CD4-positive, alpha-beta T cell (primary cell): Measurements from ENCODE around the gene SEH1L. TPM values are rescaled to one million over a fixed set of nuclear protein-coding genes. Genes with fewer than 3 reads are reported as not detected.

Experiments
- ATAC-seq: fragments of 200-7000 bp; cut with Tn5 transposase; one replicate; pipeline ENCODE4 v1.10.0; 2022; ENCODE audit warnings: mild to moderate bottlenecking; ENCODE audit not compliant: poor library complexity
- CTCF ChIA-PET: fragments of 350-600 bp; sonication (Branson Sonifier 250); formaldehyde crosslinking; loops from one replicate; lab custom pipeline; 2021; ENCODE audit warnings: antibody characterized with exemption, inconsistent platforms; lab: Charles Lee
- POLR2A ChIA-PET: fragments of 350-600 bp; sonication (Branson Sonifier 250); formaldehyde crosslinking; loops from one replicate; lab custom pipeline; 2021; ENCODE audit warnings: antibody characterized with exemption, inconsistent platforms; lab: Charles Lee
- DNase-seq, 14 experiments: peaks; one replicate each; pipeline ENCODE4 v3.0.0-alpha.2; 2013 to 2020; ENCODE audit warnings: mixed read lengths in 2 of 14
- H3K27ac ChIP-seq, 2 donors: one replicate each; pipeline versions ENCODE4 v1.5.1 to v1.7.0; 2013; ENCODE audit warnings: low read length in 2 of 2, low read depth in 1 of 2, mild to moderate bottlenecking in 1 of 2
- H3K27me3 ChIP-seq, 2 experiments: 1 replicate in 1 of 2; 2 replicates in 1 of 2; pipeline versions ENCODE4 v1.6.1 to v1.7.0; 2013; ENCODE audit warnings: low read length in 2 of 2, control low read depth in 1 of 2, mild to moderate bottlenecking in 1 of 2, moderate library complexity in 1 of 2; ENCODE audit not compliant: insufficient read depth in 2 of 2, control insufficient read depth in 1 of 2
- H3K36me3 ChIP-seq: one replicate; pipeline ENCODE4 v1.6.1; 2013; ENCODE audit warnings: low read length, control low read depth; ENCODE audit not compliant: insufficient read depth
- H3K4me1 ChIP-seq: one replicate; pipeline ENCODE4 v1.6.1; 2013; ENCODE audit warnings: low read length, control low read depth; ENCODE audit not compliant: insufficient read depth
- H3K4me3 ChIP-seq: one replicate; pipeline ENCODE4 v1.5.1; 2013; ENCODE audit warnings: mild to moderate bottlenecking, low read length, moderate library complexity
- H3K9me3 ChIP-seq, 2 experiments: 1 replicate in 1 of 2; 2 replicates in 1 of 2; pipeline versions ENCODE4 v1.6.1 to v1.7.0; 2013; ENCODE audit warnings: low read length in 2 of 2, mild to moderate bottlenecking in 2 of 2, control low read depth in 1 of 2, moderate library complexity in 1 of 2; ENCODE audit not compliant: control insufficient read depth in 1 of 2, insufficient read depth in 1 of 2
- H3K27ac Mint-ChIP-seq: one replicate; pipeline ENCODE4 v1.8.0; 2020; ENCODE audit warnings: mixed read lengths
- H3K27me3 Mint-ChIP-seq: one replicate; pipeline ENCODE4 v1.8.0; 2021; ENCODE audit warnings: mixed read lengths
- H3K36me3 Mint-ChIP-seq: one replicate; pipeline ENCODE4 v1.8.0; 2021; ENCODE audit warnings: low read depth, mixed read lengths
- H3K4me1 Mint-ChIP-seq: one replicate; pipeline ENCODE4 v1.8.0; 2021; ENCODE audit warnings: low read depth, mixed read lengths
- H3K4me3 Mint-ChIP-seq: one replicate; pipeline ENCODE4 v1.8.0; 2020; ENCODE audit warnings: mild to moderate bottlenecking, mixed read lengths
- H3K9me3 Mint-ChIP-seq: one replicate; pipeline ENCODE4 v1.8.0; 2020; ENCODE audit warnings: mixed read lengths
- intact Hi-C, 2 experiments: fragments of 100-400 bp; cut with DNase I in 1 of 2; cut with micrococcal nuclease in 1 of 2; formaldehyde crosslinking; loops; one replicate each; pipeline versions ENCODE4 v1.15.1 to v1.9.0; 2023 to 2025; cut with DNase I, micrococcal nuclease
- total RNA-seq, 174 experiments: library from RNA in 2 of 174; stranded (reverse) in 2 of 174; gene quantifications; one replicate each; pipeline ENCODE4 v1.2.3 and lab custom pipeline; 2021 to 2026
- TF ChIP-seq, protein P1 (sequence below): fragments of 200-600 bp; IDR thresholded peaks from one replicate; pipeline ENCODE4 v1.8.0; 2022; ENCODE audit warnings: antibody characterized with exemption, mild to moderate bottlenecking

The SEH1L gene
- total RNA-seq, 2 experiments from 2014 or later: 23.9 to 26.7 TPM

DNA sequence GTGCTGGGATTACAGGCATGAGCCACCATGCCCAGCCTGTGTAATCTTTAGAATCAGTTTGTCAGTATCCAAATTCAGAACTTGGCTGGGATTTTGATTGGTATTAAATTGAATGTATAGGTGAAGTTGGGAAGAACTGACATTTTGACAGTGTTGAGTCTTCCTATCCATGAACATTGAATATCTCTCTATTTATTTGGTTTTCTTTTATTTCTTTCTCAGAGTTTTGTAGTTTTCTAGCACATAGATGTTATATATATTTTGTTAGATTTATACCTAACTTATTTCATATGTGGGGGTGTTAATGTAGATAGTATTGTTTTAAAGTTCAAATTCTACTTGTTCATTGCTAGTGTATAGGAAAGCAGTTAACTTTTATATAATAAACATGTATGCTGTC lies 74.8 kb downstream of the SEH1L start:
- peaks cover 88% of the 10 kb centered on the region for H3K36me3 Mint-ChIP-seq

DNA sequence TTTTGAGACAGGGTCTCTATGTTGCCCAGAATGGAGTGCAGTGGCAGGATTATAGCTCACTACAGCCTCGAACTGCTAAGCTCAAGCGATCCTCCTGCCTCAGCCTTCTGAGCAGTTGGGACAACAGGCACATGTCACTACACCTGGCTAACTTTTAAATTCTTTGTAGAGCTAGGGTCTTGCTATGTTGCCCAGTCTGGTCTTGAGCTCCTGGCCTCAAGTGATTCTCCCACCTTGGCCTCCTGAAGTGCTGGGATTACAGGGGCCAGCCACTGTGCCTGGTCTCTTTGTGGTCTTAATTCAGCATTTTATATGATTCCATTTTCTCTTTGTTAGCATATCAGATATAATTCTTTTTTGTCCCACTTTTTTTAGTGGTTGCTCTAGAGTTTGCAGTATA lies 77.4 kb downstream of the SEH1L start:
- TF ChIP-seq, protein P1, sequence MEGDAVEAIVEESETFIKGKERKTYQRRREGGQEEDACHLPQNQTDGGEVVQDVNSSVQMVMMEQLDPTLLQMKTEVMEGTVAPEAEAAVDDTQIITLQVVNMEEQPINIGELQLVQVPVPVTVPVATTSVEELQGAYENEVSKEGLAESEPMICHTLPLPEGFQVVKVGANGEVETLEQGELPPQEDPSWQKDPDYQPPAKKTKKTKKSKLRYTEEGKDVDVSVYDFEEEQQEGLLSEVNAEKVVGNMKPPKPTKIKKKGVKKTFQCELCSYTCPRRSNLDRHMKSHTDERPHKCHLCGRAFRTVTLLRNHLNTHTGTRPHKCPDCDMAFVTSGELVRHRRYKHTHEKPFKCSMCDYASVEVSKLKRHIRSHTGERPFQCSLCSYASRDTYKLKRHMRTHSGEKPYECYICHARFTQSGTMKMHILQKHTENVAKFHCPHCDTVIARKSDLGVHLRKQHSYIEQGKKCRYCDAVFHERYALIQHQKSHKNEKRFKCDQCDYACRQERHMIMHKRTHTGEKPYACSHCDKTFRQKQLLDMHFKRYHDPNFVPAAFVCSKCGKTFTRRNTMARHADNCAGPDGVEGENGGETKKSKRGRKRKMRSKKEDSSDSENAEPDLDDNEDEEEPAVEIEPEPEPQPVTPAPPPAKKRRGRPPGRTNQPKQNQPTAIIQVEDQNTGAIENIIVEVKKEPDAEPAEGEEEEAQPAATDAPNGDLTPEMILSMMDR: no peak
- peaks cover 15% of the 10 kb centered on the region for H3K4me1 Mint-ChIP-seq
- ATAC-seq: no peak
- peaks cover 87% of the 10 kb centered on the region for H3K36me3 Mint-ChIP-seq
- H3K27ac ChIP-seq: no peak overlapping the region
- no peak overlapping the region for H3K4me3 Mint-ChIP-seq
- intact Hi-C loops: no loop called here
- H3K9me3 ChIP-seq: no peaks in the 10 kb centered on the region
- DNase-seq: no peak
- no peaks in the 10 kb centered on the region for H3K4me1 ChIP-seq
- H3K27me3 Mint-ChIP-seq: no peaks in the 10 kb centered on the region
- H3K27me3 ChIP-seq: no peaks in the 10 kb centered on the region
- H3K27ac Mint-ChIP-seq: no peak overlapping the region
- POLR2A ChIA-PET: no interaction called here
- H3K9me3 Mint-ChIP-seq: no peaks in the 10 kb centered on the region
- H3K36me3 ChIP-seq: peaks cover 53% of the 10 kb centered on the region
- H3K4me3 ChIP-seq: no peak overlapping the region
- CTCF ChIA-PET: no interaction called here

More for the DNA sequence above, 74.8 kb downstream of the SEH1L start:
- Mint-ChIP-seq H3K9me3 (no peaks in the 10 kb centered on the region), H3K27ac (no peak overlapping the region), H3K4me1 (peaks cover 24% of the 10 kb centered on the region), H3K27me3 (no peaks in the 10 kb centered on the region), H3K4me3 (no peak overlapping the region)
- ChIA-PET POLR2A (no interaction called here), CTCF (no interaction called here)
- no peak overlapping the region for H3K4me3 ChIP-seq
- no peak overlapping the region for H3K27ac ChIP-seq
- intact Hi-C loops: no loop called here
- no peaks in the 10 kb centered on the region for H3K4me1 ChIP-seq
- ATAC-seq (no peak), DNase-seq (no peak)
- peaks cover 57% of the 10 kb centered on the region for H3K36me3 ChIP-seq
- H3K27me3 ChIP-seq: no peaks in the 10 kb centered on the region
- H3K9me3 ChIP-seq: no peaks in the 10 kb centered on the region
- TF ChIP-seq, protein P1: no peak

DNA sequence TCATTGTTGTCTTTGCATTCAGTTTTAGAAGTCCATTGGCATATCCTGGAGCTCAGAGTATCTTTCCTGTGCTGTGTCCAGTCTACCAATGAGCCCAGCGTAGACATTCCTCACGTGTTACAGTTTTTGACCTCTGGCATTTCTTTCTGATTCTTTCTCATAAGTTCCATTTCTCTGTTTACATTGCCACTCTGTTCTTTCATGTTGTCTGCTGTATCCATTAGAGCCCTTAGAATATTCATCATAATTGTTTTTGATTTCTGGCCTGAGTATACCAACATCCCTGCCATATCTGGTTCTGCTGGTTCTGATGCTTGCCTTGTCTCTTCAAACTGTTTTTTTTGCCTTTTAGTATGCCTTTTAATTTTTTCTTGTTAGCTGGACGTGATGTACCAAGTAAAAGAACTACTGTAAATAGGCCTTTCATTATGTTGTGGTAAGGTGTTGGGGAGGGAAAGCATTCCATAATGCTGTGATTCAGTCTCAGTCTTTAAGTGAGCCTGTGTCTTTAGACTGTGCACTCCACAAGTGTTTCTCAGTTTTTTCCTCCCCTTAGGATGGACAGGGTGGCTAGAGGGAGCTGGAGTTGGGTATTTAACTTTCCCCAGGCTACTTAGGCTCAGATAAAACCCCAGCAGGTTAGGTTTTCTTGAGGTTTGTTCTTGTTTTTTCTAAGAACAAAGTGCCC lies 78.9 kb downstream of the SEH1L start:
- Histone ChIP-seq H3K4me1 (no peaks in the 10 kb centered on the region), H3K36me3 (peaks cover 58% of the 10 kb centered on the region), H3K27ac (no peak overlapping the region), H3K9me3 (no peaks in the 10 kb centered on the region), H3K27me3 (no peaks in the 10 kb centered on the region), H3K4me3 (no peak overlapping the region)
- TF ChIP-seq, protein P1: no peak
- no peaks in the 10 kb centered on the region for H3K27me3 Mint-ChIP-seq
- DNase-seq (no peak), ATAC-seq (no peak)
- POLR2A ChIA-PET: no interaction called here
- H3K9me3 Mint-ChIP-seq: no peaks in the 10 kb centered on the region
- intact Hi-C loops: no loop called here
- H3K27ac Mint-ChIP-seq: no peak overlapping the region
- peaks cover 84% of the 10 kb centered on the region for H3K36me3 Mint-ChIP-seq
- H3K4me3 Mint-ChIP-seq: no peak overlapping the region
- CTCF ChIA-PET: no interaction called here
- peaks cover 3% of the 10 kb centered on the region for H3K4me1 Mint-ChIP-seq
